GM18868 (cell line): ENCODE results near the gene ACAD9.

Experiments used
- ATAC-seq: cut with Tn5 transposase; IDR thresholded peaks from one replicate; pipeline ENCODE4 v1.9.1; 2021; ENCODE audit warnings: mild to moderate bottlenecking, moderate library complexity; ENCODE audit not compliant: unreplicated experiment

Gene ACAD9

GRCh38 chr3:128932516-128933212 is 53.2 kb downstream of the ACAD9 start:
- no peak for ATAC-seq

- ATAC-seq = no peak
Measured at GRCh38 chr3:128933213-128933921, 53.9 kb downstream of the ACAD9 start.

GRCh38 chr3:128933922-128934253 is 54.5 kb downstream of the ACAD9 start:
- no peak for ATAC-seq

GRCh38 chr3:128935922-128936321 is 56.5 kb downstream of the ACAD9 start:
- no peak for ATAC-seq

- no peak for ATAC-seq
Measured at GRCh38 chr3:128936341-128936740, 56.9 kb downstream of the ACAD9 start.

- ATAC-seq = no peak
Measured at GRCh38 chr3:128940252-128940651, 60.8 kb downstream of the ACAD9 start.

- no peak for ATAC-seq
Measured at GRCh38 chr3:128942161-128942952, 62.9 kb downstream of the ACAD9 start.

- ATAC-seq = no peak
Measured at GRCh38 chr3:128945041-128945877, 65.8 kb downstream of the ACAD9 start.

- ATAC-seq = no peak
Measured at GRCh38 chr3:128945878-128946175, 66.4 kb downstream of the ACAD9 start.

GRCh38 chr3:128946411-128946810 is 67.0 kb downstream of the ACAD9 start:
- no peak for ATAC-seq

GRCh38 chr3:128949158-128949557 is 69.7 kb downstream of the ACAD9 start:
- no peak for ATAC-seq

- ATAC-seq = no peak
Measured at GRCh38 chr3:128950223-128950938, 71.0 kb downstream of the ACAD9 start.

- no peak for ATAC-seq
Measured at GRCh38 chr3:128956440-128956839, 77.0 kb downstream of the ACAD9 start.
